OCI-LY7 (cell line): ENCODE measurements around the gene LFNG. TPM values are rescaled to one million over a fixed set of nuclear protein-coding genes. Genes with fewer than 3 reads are reported as not detected.
A peak's percentile ranks its signal among the peaks of the same experiment; 100 is the strongest.

Experiments
- BruUV-seq: library from RNA; stranded (reverse); fragments of 400-500 nt; replicated peaks from 2 replicates; lab custom pipeline; 2021; lab: Mats Ljungman, UMichigan
- CTCF ChIA-PET: fragments of 300-600 bp; sonication (Branson Sonifier 250); formaldehyde crosslinking; loops from one replicate; lab custom pipeline; 2022; ENCODE audit warnings: antibody characterized with exemption; ENCODE audit not compliant: unreplicated experiment; lab: Charles Lee
- POLR2A ChIA-PET: fragments of 300-600 bp; sonication (Branson Sonifier 250); formaldehyde crosslinking; loops from one replicate; lab custom pipeline; 2022; ENCODE audit warnings: antibody characterized with exemption; lab: Charles Lee
- DNase-seq: peaks from one replicate; pipeline ENCODE4 v3.0.0-alpha.2; 2015; ENCODE audit warnings: low spot score
- H2AFZ ChIP-seq: fragments of 200-600 bp; sonication (generic), shearing (Covaris generic); 2 replicates; pipeline ENCODE4 v1.6.1; 2014; ENCODE audit warnings: mild to moderate bottlenecking, antibody characterized with exemption, low read length, moderate library complexity
- H3K27ac ChIP-seq: fragments of 200-600 bp; sonication (generic); 2 replicates; pipeline ENCODE4 v1.5.1; 2014; ENCODE audit warnings: mixed run types, low read depth, mild to moderate bottlenecking, moderate library complexity, low read length, inconsistent platforms; ENCODE audit not compliant: poor library complexity, severe bottlenecking
- H3K36me3 ChIP-seq: fragments of 200-600 bp; sonication (generic); 2 replicates; pipeline ENCODE4 v1.6.1; 2014; ENCODE audit warnings: mild to moderate bottlenecking, antibody characterized with exemption, low read length, moderate library complexity, mixed read lengths; ENCODE audit not compliant: insufficient read depth
- H3K4me1 ChIP-seq: fragments of 200-600 bp; sonication (generic); 2 replicates; pipeline ENCODE4 v1.5.1; 2014; ENCODE audit warnings: mild to moderate bottlenecking, low read length; ENCODE audit not compliant: insufficient read depth, poor library complexity, severe bottlenecking
- H3K4me2 ChIP-seq: fragments of 200-600 bp; sonication (generic); 2 replicates; pipeline ENCODE4 v1.6.1; 2014; ENCODE audit warnings: mild to moderate bottlenecking, low read length
- H3K4me3 ChIP-seq: fragments of 200-600 bp; sonication (generic); 2 replicates; pipeline ENCODE4 v1.5.1; 2014; ENCODE audit warnings: mild to moderate bottlenecking, low read depth, low read length; ENCODE audit not compliant: poor library complexity, severe bottlenecking
- H3K79me2 ChIP-seq: fragments of 200-600 bp; sonication (generic); 2 replicates; pipeline ENCODE4 v1.6.1; 2016; ENCODE audit warnings: low read depth, mild to moderate bottlenecking, low read length, moderate library complexity, mixed read lengths; ENCODE audit not compliant: insufficient read depth
- H3K9me2 ChIP-seq: fragments of 200-600 bp; sonication (generic); 2 replicates; pipeline ENCODE4 v1.6.1; 2016; ENCODE audit warnings: mild to moderate bottlenecking, low read length, mixed read lengths; ENCODE audit not compliant: insufficient read depth
- H3K9me3 ChIP-seq: fragments of 200-600 bp; sonication (generic); 2 replicates; pipeline ENCODE4 v1.6.1; 2014; ENCODE audit warnings: mild to moderate bottlenecking, mixed run types, low read length, mixed read lengths
- H4K20me1 ChIP-seq: fragments of 200-600 bp; sonication (generic); 2 replicates; pipeline ENCODE4 v1.6.1; 2014; ENCODE audit warnings: mild to moderate bottlenecking, antibody characterized with exemption, low read length, moderate library complexity, mixed read lengths; ENCODE audit not compliant: insufficient read depth
- CTCF ChIP-seq: fragments of 200-600 bp; sonication (generic); conservative IDR thresholded peaks from 2 replicates; pipeline ENCODE4 v1.5.1; 2014; ENCODE audit warnings: mild to moderate bottlenecking, antibody characterized with exemption, low read length, moderate library complexity, mixed read lengths
- EZH2phosphoT487 ChIP-seq: fragments of 200-600 bp; sonication (generic); IDR thresholded peaks from 2 replicates; pipeline ENCODE4 v1.6.1; 2018; ENCODE audit warnings: low read depth, borderline replicate concordance, mild to moderate bottlenecking, mixed run types, antibody characterized with exemption, low read length, moderate library complexity, mixed read lengths
- intact Hi-C: fragments of 100-400 bp; cut with micrococcal nuclease; formaldehyde crosslinking; loops from one replicate; pipeline ENCODE4 v1.10.0; 2022; ENCODE audit not compliant: unreplicated experiment
- total RNA-seq, 2 experiments: library from RNA; depleted of rRNA in 1 of 2; stranded (reverse); fragments of >200 nt in 1 of 2; shearing (Covaris generic) in 1 of 2; gene quantifications; 2 replicates each; pipeline ENCODE4 v1.2.3, GENCODE V29; 2014 to 2022

LFNG gene
- total RNA-seq, 2 experiments from 2014 or later = 1.2 to 2.1 TPM

GRCh38 chr7:2509298-2509906 lies 10.2 kb upstream of the LFNG start:
- DNase-seq = no peak
- no peak overlapping the region for H3K4me3 ChIP-seq
- no TSS peak for BruUV-seq
- no peaks in the 10 kb centered on the region for H4K20me1 ChIP-seq
- CTCF ChIA-PET = no interaction called here
- H3K79me2 ChIP-seq = no peaks in the 10 kb centered on the region
- H3K9me3 ChIP-seq = no peaks in the 10 kb centered on the region
- no peak overlapping the region for H3K27ac ChIP-seq
- intact Hi-C loops = no loop called here
- H3K36me3 ChIP-seq = no peaks in the 10 kb centered on the region
- POLR2A ChIA-PET = no interaction called here
- no peaks in the 10 kb centered on the region for H3K9me2 ChIP-seq
- TF ChIP-seq CTCF (no peak), EZH2phosphoT487 (no peak)
- peak overlapping the region; percentile 33; the same call in 1 of the 2 replicates for H3K4me2 ChIP-seq
- H2AFZ ChIP-seq = peak overlapping the region; percentile 15; the same call in 1 of the 2 replicates
- H3K4me1 ChIP-seq = peaks cover 50% of the 10 kb centered on the region

- Histone ChIP-seq H3K27ac (peak overlapping the region; percentile 71), H2AFZ (peak overlapping the region; percentile 85; the same call in 1 of the 2 replicates), H4K20me1 (no peaks in the 10 kb centered on the region), H3K9me3 (no peaks in the 10 kb centered on the region), H3K36me3 (no peaks in the 10 kb centered on the region), H3K4me2 (peak overlapping the region; percentile 74), H3K9me2 (no peaks in the 10 kb centered on the region), H3K4me3 (no peak overlapping the region), H3K4me1 (peaks cover 50% of the 10 kb centered on the region), H3K79me2 (no peaks in the 10 kb centered on the region)
- ChIA-PET CTCF (no interaction called here), POLR2A (interaction anchor here (1.5 to 1.6 kb wide), 2 partner anchors 19 to 200 kb away, joined by 6 to 10 read pairs; no protein-coding TSS in a partner anchor)
- TF ChIP-seq CTCF (no peak), EZH2phosphoT487 (no peak)
- no peak for DNase-seq
- BruUV-seq = no TSS peak
- intact Hi-C loops = no loop called here
Observed at GRCh38 chr7:2510130-2510776, 9.3 kb upstream of the LFNG start.
